Gastroesophageal sphincter (tissue), 3 donors: ENCODE data around the gene TPD52L2.

Experiments
- POLR2A ChIP-seq, 2 donors: fragments of 450-650 bp; IDR thresholded peaks; one replicate each; pipeline ENCODE4 v1.6.1; 2017; ENCODE audit warnings: antibody characterized with exemption in 2 of 2, mild to moderate bottlenecking in 2 of 2, moderate library complexity in 1 of 2
- POLR2AphosphoS5 ChIP-seq: sonication (generic); formaldehyde crosslinking; IDR thresholded peaks from one replicate; pipeline ENCODE4 v1.6.1; 2017; ENCODE audit warnings: antibody characterized with exemption
- TF ChIP-seq, protein P1 (sequence below), 4 experiments: fragments of 200-600 bp in 2 of 4; fragments of 450-650 bp in 2 of 4; sonication (generic) in 1 of 4; IDR thresholded peaks; one replicate each; pipeline ENCODE4 v1.5.1; 2017 to 2019; ENCODE audit warnings: antibody characterized with exemption in 4 of 4, mild to moderate bottlenecking in 2 of 4, moderate library complexity in 2 of 4

DNA sequence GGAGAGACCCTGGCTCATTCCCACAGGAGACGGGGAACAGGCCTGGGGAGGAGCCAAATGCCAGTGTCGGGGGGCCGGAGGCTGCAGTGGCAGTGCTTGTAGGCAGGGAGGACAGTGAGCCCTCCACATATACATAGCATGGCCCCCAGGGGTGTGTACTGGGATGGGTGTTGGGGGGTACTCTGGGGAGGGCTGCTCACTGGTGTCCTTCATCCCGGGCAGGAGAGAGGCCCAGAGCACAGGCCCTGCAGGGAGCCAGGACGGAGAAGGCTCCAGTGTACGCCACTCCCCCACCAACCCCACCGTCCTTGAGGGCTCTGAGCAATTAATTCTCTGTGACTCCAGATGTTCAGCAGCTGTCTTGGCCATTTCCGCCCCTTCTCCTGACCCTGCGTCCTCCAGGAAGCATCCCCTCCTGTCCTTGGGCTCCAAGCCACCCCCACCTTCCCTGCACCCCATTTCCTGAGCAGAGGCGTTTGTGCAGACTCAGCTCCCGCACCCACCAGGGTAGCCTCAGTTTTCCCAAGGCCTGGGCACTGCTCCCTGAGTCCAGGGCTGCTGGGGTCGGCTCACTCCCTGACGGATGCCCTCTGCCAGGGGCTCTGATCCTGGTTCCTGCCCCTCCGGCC lies 7.2 kb upstream of the TPD52L2 start:
- TF ChIP-seq, protein P1, sequence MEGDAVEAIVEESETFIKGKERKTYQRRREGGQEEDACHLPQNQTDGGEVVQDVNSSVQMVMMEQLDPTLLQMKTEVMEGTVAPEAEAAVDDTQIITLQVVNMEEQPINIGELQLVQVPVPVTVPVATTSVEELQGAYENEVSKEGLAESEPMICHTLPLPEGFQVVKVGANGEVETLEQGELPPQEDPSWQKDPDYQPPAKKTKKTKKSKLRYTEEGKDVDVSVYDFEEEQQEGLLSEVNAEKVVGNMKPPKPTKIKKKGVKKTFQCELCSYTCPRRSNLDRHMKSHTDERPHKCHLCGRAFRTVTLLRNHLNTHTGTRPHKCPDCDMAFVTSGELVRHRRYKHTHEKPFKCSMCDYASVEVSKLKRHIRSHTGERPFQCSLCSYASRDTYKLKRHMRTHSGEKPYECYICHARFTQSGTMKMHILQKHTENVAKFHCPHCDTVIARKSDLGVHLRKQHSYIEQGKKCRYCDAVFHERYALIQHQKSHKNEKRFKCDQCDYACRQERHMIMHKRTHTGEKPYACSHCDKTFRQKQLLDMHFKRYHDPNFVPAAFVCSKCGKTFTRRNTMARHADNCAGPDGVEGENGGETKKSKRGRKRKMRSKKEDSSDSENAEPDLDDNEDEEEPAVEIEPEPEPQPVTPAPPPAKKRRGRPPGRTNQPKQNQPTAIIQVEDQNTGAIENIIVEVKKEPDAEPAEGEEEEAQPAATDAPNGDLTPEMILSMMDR (IDR thresholded peaks at IDR 0.05): no peak
- TF ChIP-seq POLR2AphosphoS5 (no peak), POLR2A (IDR thresholded peaks at IDR 0.05) (no peak)
